GM18526 (cell line): Measurements from ENCODE around the gene PSTPIP1.

Experiments used
- POLR2A ChIP-seq: IDR thresholded peaks from 3 replicates; pipeline ENCODE4 v1.6.1; 2011; ENCODE audit not compliant: insufficient read length; ENCODE audit errors: extremely low read depth

The PSTPIP1 gene

GRCh38 chr15:77033729-77034671 lies 39.1 kb downstream of the PSTPIP1 start:
- TF ChIP-seq POLR2A, result no peak

GRCh38 chr15:77034695-77035489 lies 40.0 kb downstream of the PSTPIP1 start:
- no peak for TF ChIP-seq POLR2A

- TF ChIP-seq POLR2A, result no peak
Observed at GRCh38 chr15:77035584-77035983, 40.7 kb downstream of the PSTPIP1 start.

GRCh38 chr15:77035999-77036471 lies 41.1 kb downstream of the PSTPIP1 start:
- peak; percentile 17 for TF ChIP-seq POLR2A

- TF ChIP-seq POLR2A, result no peak
Observed at GRCh38 chr15:77036537-77037387, 41.8 kb downstream of the PSTPIP1 start.

- no peak for TF ChIP-seq POLR2A
Observed at GRCh38 chr15:77037388-77038209, 42.7 kb downstream of the PSTPIP1 start.

- TF ChIP-seq POLR2A, result no peak
Observed at GRCh38 chr15:77038312-77039216, 43.6 kb downstream of the PSTPIP1 start.

- TF ChIP-seq POLR2A, result no peak
Observed at GRCh38 chr15:77039217-77039533, 44.2 kb downstream of the PSTPIP1 start.

GRCh38 chr15:77039848-77040247 lies 44.9 kb downstream of the PSTPIP1 start:
- TF ChIP-seq POLR2A, result no peak

GRCh38 chr15:77040673-77041072 lies 45.7 kb downstream of the PSTPIP1 start:
- TF ChIP-seq POLR2A, result no peak

- TF ChIP-seq POLR2A, result no peak
Observed at GRCh38 chr15:77042245-77042919, 47.5 kb downstream of the PSTPIP1 start.

GRCh38 chr15:77042955-77043920 lies 48.3 kb downstream of the PSTPIP1 start:
- TF ChIP-seq POLR2A, result no peak
